ENCODE measurements around the gene DTHD1. TPM values are rescaled to one million over a fixed set of nuclear protein-coding genes. Genes with fewer than 3 reads are reported as not detected.
A peak's percentile ranks its signal among the peaks of the same experiment; 100 is the strongest.

Gene DTHD1
- total RNA-seq, 3 donors from 2014 or later = 0.29 to 0.48 (median 0.33) TPM

- intact Hi-C loops (cut with DNase I; ENCODE audit: low total_unique reads) = no loop called here
- peaks cover 0 to 5% of the 10 kb centered on the region in 2 donors for H3K4me1 ChIP-seq
- peak; percentile 53 to 59 for DNase-seq (ENCODE audit: low spot score in 2 of 2)
- H3K9me3 ChIP-seq = no peaks in the 10 kb centered on the region
- TF ChIP-seq POLR2AphosphoS5 (IDR thresholded peaks at IDR 0.05) = peak in 2 of 3 donors; percentile 8 to 25
- TF ChIP-seq CTCF (IDR thresholded peaks at IDR 0.05) = no peak
- H3K4me3 ChIP-seq = peak within 1 kb of the TSS; percentile 61 to 83 (median 82)
- H3K27me3 ChIP-seq = no peaks in the 10 kb centered on the region
- peak within 1 kb of the TSS; percentile 92 to 93 for H3K27ac ChIP-seq
- no peaks in the 10 kb centered on the region for H3K36me3 ChIP-seq
Observed at GRCh38 chr4:36244257-36245082, 36.9 kb upstream of the DTHD1 start, which contains the start of gene ARAP2. TSS of gene ARAP2 (minus strand) at chr4:36244514. CDS start at chr4:36229486, 15,028 bp downstream.

GRCh38 chr4:36249610-36250009, 31.8 kb upstream of the DTHD1 start:
- no peaks in the 10 kb centered on the region for H3K27me3 ChIP-seq
- H3K27ac ChIP-seq = no peak overlapping the region
- H3K36me3 ChIP-seq = no peaks in the 10 kb centered on the region
- intact Hi-C loops (cut with DNase I; ENCODE audit: low total_unique reads) = no loop called here
- no peaks in the 10 kb centered on the region for H3K9me3 ChIP-seq
- H3K4me3 ChIP-seq = no peak overlapping the region
- no peaks in the 10 kb centered on the region for H3K4me1 ChIP-seq
- no peak for TF ChIP-seq CTCF (IDR thresholded peaks at IDR 0.05)
- no peak for TF ChIP-seq POLR2A (IDR thresholded peaks at IDR 0.05)
- TF ChIP-seq POLR2AphosphoS5 (IDR thresholded peaks at IDR 0.05) = no peak
- no peak for DNase-seq (ENCODE audit: low spot score in 2 of 2)

- Histone ChIP-seq H3K4me3 (no peak overlapping the region), H3K4me1 (no peaks in the 10 kb centered on the region), H3K27ac (no peak overlapping the region), H3K36me3 (no peaks in the 10 kb centered on the region), H3K9me3 (no peaks in the 10 kb centered on the region), H3K27me3 (no peaks in the 10 kb centered on the region)
- intact Hi-C loops (cut with DNase I; ENCODE audit: low total_unique reads) = no loop called here
- no peak for DNase-seq (ENCODE audit: low spot score in 2 of 2)
- no peak for TF ChIP-seq CTCF (IDR thresholded peaks at IDR 0.05)
- no peak for TF ChIP-seq POLR2AphosphoS5 (IDR thresholded peaks at IDR 0.05)
- no peak for TF ChIP-seq POLR2A (IDR thresholded peaks at IDR 0.05)
Observed at GRCh38 chr4:36251983-36252382, 29.4 kb upstream of the DTHD1 start.

GRCh38 chr4:36254371-36254770, 27.0 kb upstream of the DTHD1 start:
- Histone ChIP-seq H3K27me3 (no peaks in the 10 kb centered on the region), H3K4me1 (no peaks in the 10 kb centered on the region), H3K4me3 (no peak overlapping the region), H3K36me3 (no peaks in the 10 kb centered on the region), H3K27ac (no peak overlapping the region), H3K9me3 (no peaks in the 10 kb centered on the region)
- TF ChIP-seq CTCF (IDR thresholded peaks at IDR 0.05) = no peak
- TF ChIP-seq POLR2A (IDR thresholded peaks at IDR 0.05) = no peak
- no peak for TF ChIP-seq POLR2AphosphoS5 (IDR thresholded peaks at IDR 0.05)
- DNase-seq (ENCODE audit: low spot score in 2 of 2) = no peak
- intact Hi-C loops (cut with DNase I; ENCODE audit: low total_unique reads) = no loop called here

- Histone ChIP-seq H3K27me3 (no peaks in the 10 kb centered on the region), H3K27ac (no peak overlapping the region), H3K9me3 (no peaks in the 10 kb centered on the region), H3K4me3 (no peak overlapping the region), H3K4me1 (no peaks in the 10 kb centered on the region), H3K36me3 (no peaks in the 10 kb centered on the region)
- TF ChIP-seq POLR2AphosphoS5 (IDR thresholded peaks at IDR 0.05) (peak in 1 of 3 donors; percentile 21), POLR2A (IDR thresholded peaks at IDR 0.05) (no peak)
- no peak for DNase-seq (ENCODE audit: low spot score in 2 of 2)
- intact Hi-C loops (cut with DNase I; ENCODE audit: low total_unique reads) = no loop called here
Observed at GRCh38 chr4:36255577-36255976, 25.8 kb upstream of the DTHD1 start.
